HUES64 (cell line): ENCODE data around the gene LRPPRC.

Experiments used
- H3K27ac ChIP-seq: 2 replicates; pipeline ENCODE4 v1.7.0; 2013; ENCODE audit warnings: low read depth, low read length, inconsistent platforms
- H3K27me3 ChIP-seq: 2 replicates; pipeline ENCODE4 v1.6.1; 2013; ENCODE audit warnings: mild to moderate bottlenecking, low read length; ENCODE audit not compliant: insufficient read depth
- H3K36me3 ChIP-seq: 2 replicates; pipeline ENCODE4 v1.6.1; 2013; ENCODE audit warnings: mild to moderate bottlenecking, low read length; ENCODE audit not compliant: insufficient read depth
- H3K4me1 ChIP-seq: 2 replicates; pipeline ENCODE4 v1.6.1; 2013; ENCODE audit warnings: mild to moderate bottlenecking, low read length, moderate library complexity; ENCODE audit not compliant: insufficient read depth
- H3K4me3 ChIP-seq: 2 replicates; pipeline ENCODE4 v1.5.1; 2013; ENCODE audit warnings: mild to moderate bottlenecking, low read length, moderate library complexity
- H3K9ac ChIP-seq: 2 replicates; pipeline ENCODE4 v1.6.1; 2013; ENCODE audit warnings: mild to moderate bottlenecking, low read depth, low read length
- H3K9me3 ChIP-seq: 2 replicates; pipeline ENCODE4 v1.6.1; 2013; ENCODE audit warnings: low read depth, low read length; ENCODE audit not compliant: insufficient read depth
- WGBS: fragments of 150-250, 120-280 bp; methylation state at CpG from one replicate; pipeline ENCODE4 v1.1.7; 2013; ENCODE audit warnings: missing lambda C conversion rate; 5-methylcytosine and 5-hydroxymethylcytosine counted together

LRPPRC gene

GRCh38 chr2:43854671-43855070 lies 141.1 kb downstream of the LRPPRC start:
- Histone ChIP-seq H3K9me3 (no peaks in the 10 kb centered on the region), H3K36me3 (no peaks in the 10 kb centered on the region), H3K27me3 (peaks cover 38% of the 10 kb centered on the region), H3K27ac (no peak overlapping the region), H3K4me3 (no peak overlapping the region), H3K9ac (no peak overlapping the region), H3K4me1 (no peaks in the 10 kb centered on the region)
- 86% methylated on average over 3 of the region's 3 CpGs for WGBS

GRCh38 chr2:43853141-43854081 lies 142.4 kb downstream of the LRPPRC start:
- no peaks in the 10 kb centered on the region for H3K36me3 ChIP-seq
- WGBS, result 92% methylated on average over 10 of the region's 10 CpGs
- no peak overlapping the region for H3K9ac ChIP-seq
- peaks cover 26% of the 10 kb centered on the region for H3K27me3 ChIP-seq
- no peaks in the 10 kb centered on the region for H3K9me3 ChIP-seq
- no peaks in the 10 kb centered on the region for H3K4me1 ChIP-seq
- H3K4me3 ChIP-seq, result no peak overlapping the region
- H3K27ac ChIP-seq, result no peak overlapping the region

GRCh38 chr2:43852196-43852730 lies 143.5 kb downstream of the LRPPRC start:
- WGBS, result 94% methylated on average over 21 of the region's 21 CpGs
- Histone ChIP-seq H3K9me3 (no peaks in the 10 kb centered on the region), H3K9ac (no peak overlapping the region)

GRCh38 chr2:43851011-43851980 lies 144.5 kb downstream of the LRPPRC start:
- Histone ChIP-seq H3K9ac (no peak overlapping the region), H3K27ac (no peak overlapping the region), H3K4me3 (no peak overlapping the region), H3K36me3 (no peaks in the 10 kb centered on the region), H3K9me3 (no peaks in the 10 kb centered on the region), H3K4me1 (no peaks in the 10 kb centered on the region), H3K27me3 (peaks cover 5% of the 10 kb centered on the region; the same call in 1 of the 2 replicates)
- 93% methylated on average over 20 of the region's 20 CpGs for WGBS

More at GRCh38 chr2:43852196-43852730, 143.5 kb downstream of the LRPPRC start:
- H3K27ac ChIP-seq, result no peak overlapping the region
- H3K4me1 ChIP-seq, result no peaks in the 10 kb centered on the region
- H3K4me3 ChIP-seq, result no peak overlapping the region
- peaks cover 15% of the 10 kb centered on the region for H3K27me3 ChIP-seq
- H3K36me3 ChIP-seq, result no peaks in the 10 kb centered on the region

- no peak overlapping the region for H3K4me3 ChIP-seq
- H3K9ac ChIP-seq, result no peak overlapping the region
- no peaks in the 10 kb centered on the region for H3K27me3 ChIP-seq
- H3K27ac ChIP-seq, result no peak overlapping the region
- H3K36me3 ChIP-seq, result no peaks in the 10 kb centered on the region
- no peaks in the 10 kb centered on the region for H3K9me3 ChIP-seq
- WGBS, result 84% methylated on average over 1 of the region's 1 CpG
- H3K4me1 ChIP-seq, result no peaks in the 10 kb centered on the region
Measured at GRCh38 chr2:43848214-43848613, 147.6 kb downstream of the LRPPRC start.

GRCh38 chr2:43846140-43846793 lies 149.5 kb downstream of the LRPPRC start:
- Histone ChIP-seq H3K9ac (no peak overlapping the region), H3K27me3 (no peaks in the 10 kb centered on the region), H3K27ac (no peak overlapping the region), H3K36me3 (no peaks in the 10 kb centered on the region), H3K9me3 (no peaks in the 10 kb centered on the region), H3K4me1 (no peaks in the 10 kb centered on the region), H3K4me3 (no peak overlapping the region)
- whole genome bisulfite sequencing, result 93% methylated on average over 5 of the region's 5 CpGs

GRCh38 chr2:43845181-43845580 lies 150.6 kb downstream of the LRPPRC start:
- WGBS, result 100% methylated on average over 1 of the region's 1 CpG
- Histone ChIP-seq H3K4me1 (peaks cover 2% of the 10 kb centered on the region; the same call in 1 of the 2 replicates), H3K27me3 (no peaks in the 10 kb centered on the region)

GRCh38 chr2:43842866-43843226 lies 152.9 kb downstream of the LRPPRC start:
- Histone ChIP-seq H3K4me1 (peaks cover 6% of the 10 kb centered on the region; the same call in 1 of the 2 replicates), H3K27me3 (no peaks in the 10 kb centered on the region)
- 96% methylated on average over 9 of the region's 9 CpGs for WGBS

More at GRCh38 chr2:43845181-43845580, 150.6 kb downstream of the LRPPRC start:
- H3K4me3 ChIP-seq, result no peak overlapping the region
- no peaks in the 10 kb centered on the region for H3K9me3 ChIP-seq
- H3K9ac ChIP-seq, result no peak overlapping the region
- H3K27ac ChIP-seq, result no peak overlapping the region
- H3K36me3 ChIP-seq, result no peaks in the 10 kb centered on the region

GRCh38 chr2:43841949-43842865 lies 153.6 kb downstream of the LRPPRC start:
- H3K4me1 ChIP-seq, result peaks cover 6% of the 10 kb centered on the region; the same call in 1 of the 2 replicates

More at GRCh38 chr2:43842866-43843226, 152.9 kb downstream of the LRPPRC start:
- Histone ChIP-seq H3K9me3 (no peaks in the 10 kb centered on the region), H3K9ac (no peak overlapping the region), H3K4me3 (no peak overlapping the region), H3K36me3 (no peaks in the 10 kb centered on the region), H3K27ac (no peak overlapping the region)

GRCh38 chr2:43840965-43841364 lies 154.8 kb downstream of the LRPPRC start:
- H3K9me3 ChIP-seq, result no peaks in the 10 kb centered on the region
- peaks cover 6% of the 10 kb centered on the region; the same call in 1 of the 2 replicates for H3K4me1 ChIP-seq
- no peak overlapping the region for H3K9ac ChIP-seq
- H3K27me3 ChIP-seq, result no peaks in the 10 kb centered on the region
- no peak overlapping the region for H3K4me3 ChIP-seq
- H3K36me3 ChIP-seq, result no peaks in the 10 kb centered on the region
- WGBS, result 91% methylated on average over 5 of the region's 5 CpGs
- no peak overlapping the region for H3K27ac ChIP-seq

More at GRCh38 chr2:43841949-43842865, 153.6 kb downstream of the LRPPRC start:
- Histone ChIP-seq H3K27me3 (no peaks in the 10 kb centered on the region), H3K9me3 (no peaks in the 10 kb centered on the region), H3K27ac (no peak overlapping the region), H3K4me3 (no peak overlapping the region), H3K9ac (no peak overlapping the region), H3K36me3 (no peaks in the 10 kb centered on the region)
- 97% methylated on average over 14 of the region's 14 CpGs for WGBS
